HT-29 (cell line): ENCODE results near the gene EYA3. TPM values are rescaled to one million over a fixed set of nuclear protein-coding genes. Genes with fewer than 3 reads are reported as not detected.
A peak's percentile ranks its signal among the peaks of the same experiment; 100 is the strongest.

Experiments used
- DNase-seq: peaks from one replicate; pipeline ENCODE4 v3.0.0-alpha.2; 2015; ENCODE audit warnings: low spot score
- small RNA-seq: library from RNA; depleted of rRNA; stranded (forward); fragments of <200 nt; gene quantifications from one replicate; pipeline ENCODE3, GENCODE V24; 2014
- total RNA-seq: library from RNA; depleted of rRNA; stranded (reverse); fragments of >200 nt; shearing (Covaris generic); gene quantifications from 2 replicates; pipeline ENCODE4 v1.2.3, GENCODE V29; 2014; rRNA removed

The EYA3 gene
- total RNA-seq, 1 experiment from 2014 or later: 4.4 TPM

DNA sequence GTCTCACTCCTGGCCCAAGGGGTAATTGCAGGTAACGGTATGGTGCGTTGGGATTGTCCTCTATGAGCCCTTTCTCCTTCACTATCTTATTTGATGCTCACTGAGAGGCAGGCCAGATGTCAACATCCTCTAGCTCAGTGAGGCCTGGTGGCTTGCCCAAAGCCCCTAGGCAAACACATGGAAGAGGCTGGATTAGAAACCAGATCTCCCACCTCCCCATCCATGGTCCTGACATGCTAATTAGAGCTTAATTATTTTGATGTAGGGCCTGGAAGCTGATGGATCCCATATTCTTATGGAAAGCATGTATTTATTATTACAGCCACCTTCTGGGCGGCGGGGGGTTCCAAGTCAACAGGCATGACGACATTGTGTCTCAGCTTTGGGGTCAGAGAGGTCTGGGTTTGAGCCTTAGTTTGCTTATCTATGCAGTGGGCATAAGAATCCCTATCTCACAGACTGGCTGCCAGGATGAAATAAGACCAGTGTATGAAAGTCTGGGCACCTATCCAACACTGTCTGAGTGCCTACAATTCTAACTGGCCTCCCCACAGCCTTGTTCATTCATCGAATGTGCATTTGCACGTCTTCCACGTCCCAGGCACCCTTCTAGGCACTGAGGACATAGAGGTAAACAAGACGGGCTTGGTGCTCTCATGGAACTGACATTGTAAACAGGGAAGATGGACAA lies 147.4 kb downstream of the EYA3 start:
- no peak for DNase-seq

GRCh38 chr1:27940297-27940696 lies 148.1 kb downstream of the EYA3 start:
- DNase-seq: peak; percentile 49

- no peak for DNase-seq
Measured at GRCh38 chr1:27938488-27938887, 149.9 kb downstream of the EYA3 start.

DNA sequence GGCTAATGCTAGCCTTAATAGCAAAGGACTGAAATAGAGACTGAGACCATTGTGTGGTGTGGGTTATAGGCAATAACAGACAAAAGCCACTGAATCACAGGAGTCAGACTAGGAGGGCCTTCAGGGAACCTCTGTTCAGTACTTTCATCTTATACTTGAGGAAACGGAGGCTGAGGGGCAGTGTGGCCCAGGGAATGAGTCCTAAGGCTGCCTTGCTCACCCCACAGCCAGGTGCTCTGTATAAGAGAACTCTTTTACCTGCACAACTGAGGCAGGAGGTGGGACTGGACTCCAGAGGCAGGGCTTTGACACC lies 150.9 kb downstream of the EYA3 start:
- DNase-seq: no peak

DNA sequence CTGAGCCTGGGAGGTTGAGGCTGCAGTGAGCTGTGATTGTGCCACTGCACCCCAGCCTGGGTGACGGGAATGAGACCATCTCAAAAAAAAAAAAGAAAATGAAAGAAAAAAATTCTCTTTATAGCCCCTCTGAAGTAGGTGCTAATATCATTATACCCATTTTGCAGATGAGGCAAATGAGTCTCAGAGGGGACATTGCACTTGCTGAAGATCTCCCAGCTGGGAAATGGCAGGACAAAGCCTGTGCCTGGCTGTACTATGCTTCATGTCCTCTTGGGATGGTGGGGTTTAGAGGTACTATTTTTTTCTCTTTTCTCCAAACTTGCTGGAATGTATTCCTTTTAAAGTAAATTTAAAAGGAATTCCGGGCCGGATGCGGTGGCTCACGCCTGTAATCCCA lies 152.0 kb downstream of the EYA3 start:
- no peak for DNase-seq

DNA sequence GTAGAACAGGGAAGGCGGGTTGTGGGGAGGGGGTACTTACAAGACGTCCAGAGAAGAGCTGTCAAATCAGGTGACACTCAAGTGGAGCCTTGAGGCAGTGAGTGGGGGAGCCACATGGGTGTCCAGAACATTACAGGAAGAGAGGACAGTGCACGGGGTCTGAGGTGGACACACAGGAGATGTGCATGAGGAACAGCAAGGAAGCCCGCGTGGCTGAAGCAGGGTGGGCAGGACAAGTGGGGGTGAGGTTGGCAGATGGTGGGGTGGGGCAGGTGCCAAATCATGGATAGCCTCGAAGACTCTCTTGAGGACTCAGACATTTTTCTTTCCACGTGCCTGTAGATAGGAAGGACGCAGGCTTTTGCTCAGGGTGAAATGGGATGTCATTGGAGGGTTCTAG lies 152.7 kb downstream of the EYA3 start:
- DNase-seq: no peak

DNA sequence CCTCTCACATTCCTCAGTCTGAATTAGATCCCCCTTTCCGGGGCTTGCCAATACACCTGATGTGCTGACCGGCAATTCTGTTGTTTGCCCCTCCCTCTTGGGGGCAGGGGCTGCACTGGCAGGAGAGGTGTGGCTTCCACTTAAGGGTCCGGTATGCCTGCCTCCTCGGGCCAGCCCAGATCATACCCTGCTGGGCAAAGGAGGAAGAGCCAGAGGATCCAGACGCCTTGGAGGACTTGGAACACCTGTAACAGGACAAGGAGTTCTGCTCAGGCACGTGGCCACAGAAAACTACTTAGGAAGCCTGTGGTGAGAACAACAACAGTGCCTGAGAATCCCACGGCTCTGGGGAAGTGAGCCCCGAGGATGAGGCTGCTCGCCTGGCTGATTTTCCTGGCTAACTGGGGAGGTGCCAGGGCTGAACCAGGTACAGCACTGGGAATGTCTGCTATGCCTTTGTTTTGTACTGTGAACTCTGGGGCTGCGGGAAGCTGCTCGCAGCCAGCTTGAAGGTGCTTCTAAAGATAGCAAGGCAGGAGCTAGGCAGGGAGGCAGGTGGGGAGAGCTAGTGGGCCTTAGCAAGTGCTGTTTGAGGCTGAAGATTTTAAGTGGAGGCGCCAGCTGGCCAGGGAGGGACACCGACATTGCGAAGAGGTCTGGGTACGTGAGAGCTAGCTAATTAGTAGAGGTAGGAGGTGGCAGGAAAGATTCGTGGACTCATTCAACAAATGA lies 153.4 kb downstream of the EYA3 start, which contains the start of gene SMPDL3B:
SMPDL3B (plus strand) TSS at position 183 of the 732 bp plus-strand sequence; CDS start at position 367, 184 bp downstream.
- peak; percentile 84 for DNase-seq

GRCh38 chr1:27931759-27932158 lies 156.7 kb downstream of the EYA3 start:
- DNase-seq: no peak

DNA sequence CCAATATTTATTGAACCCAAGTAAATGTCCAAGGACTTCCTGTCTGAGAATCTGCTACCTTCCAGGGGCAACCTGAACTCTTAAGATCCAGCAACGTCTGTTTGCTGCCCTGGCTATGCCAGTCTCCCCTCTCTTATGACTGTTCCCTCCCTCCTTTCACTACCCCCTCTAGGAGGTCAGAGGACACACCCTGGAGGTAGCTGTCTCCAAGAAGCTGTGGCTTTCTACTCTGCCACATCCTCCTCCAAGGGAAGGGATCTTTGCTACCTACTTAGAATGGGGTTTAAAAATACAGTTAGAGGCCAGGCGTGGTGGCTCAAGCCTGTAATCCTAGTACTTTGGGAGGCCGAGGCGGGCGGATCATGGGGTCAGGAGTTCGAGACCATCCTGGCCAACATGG lies 157.2 kb downstream of the EYA3 start:
- no peak for DNase-seq

DNA sequence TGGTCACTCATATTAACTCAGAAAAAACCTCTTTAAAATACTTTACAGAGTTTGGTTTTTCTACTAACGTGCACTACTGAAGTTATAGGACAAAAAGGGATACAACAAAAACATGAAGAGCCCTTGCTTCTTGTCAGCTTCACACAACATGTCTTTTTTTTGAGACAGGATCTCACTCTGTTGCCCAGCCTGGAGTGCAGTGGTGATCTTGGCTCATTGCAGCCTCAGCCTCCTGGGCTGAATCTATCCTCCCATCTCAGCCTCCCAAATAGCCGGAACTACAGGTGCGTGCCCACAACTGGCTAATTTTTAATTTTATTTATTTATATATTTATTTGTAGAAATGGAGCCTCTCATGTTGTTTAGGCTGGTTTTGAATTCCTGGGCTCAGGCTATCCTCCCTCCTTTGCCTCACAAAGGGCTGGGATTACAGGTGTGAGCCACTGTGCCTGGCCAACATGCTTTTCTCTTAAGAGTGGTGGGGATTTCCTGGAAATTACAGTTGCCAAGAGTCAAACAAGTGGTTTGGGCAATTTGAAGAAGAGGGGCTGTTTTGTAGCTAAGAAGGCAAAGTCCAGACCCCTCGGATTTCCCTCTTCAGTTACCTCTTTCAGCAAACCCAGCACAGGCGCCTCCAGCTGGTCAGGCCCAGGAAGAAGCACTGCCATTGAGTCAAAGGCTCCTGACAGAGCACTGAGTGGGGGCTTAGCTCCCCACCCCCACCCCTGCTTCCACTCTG lies 160.0 kb downstream of the EYA3 start:
- no peak for DNase-seq

- DNase-seq: no peak
Measured at GRCh38 chr1:27922272-27922671, 166.1 kb downstream of the EYA3 start.

Small RNA genes within 50 kb of the gene (small RNA-seq; reads per million reads assigned to genes)
- not detected for gene RN7SL559P

Other genes with a start within 250 kb of the EYA3 start
- 0.28 TPM in 1 of 2 replicates, not detected in the other for gene THEMIS2, start 216.1 kb downstream of the EYA3 start, total RNA-seq
- gene RPA2, start 174.0 kb downstream of the EYA3 start, total RNA-seq: 53.5 and 57.5 TPM in 2 replicates
- gene SMPDL3B, start 153.6 kb downstream of the EYA3 start, total RNA-seq: 16.2 and 18.2 TPM in 2 replicates
- 3.1 and 3.3 TPM in 2 replicates for gene XKR8, start 128.6 kb downstream of the EYA3 start, total RNA-seq
- 0.52 and 0.56 TPM in 2 replicates for gene PTAFR, start 88.1 kb upstream of the EYA3 start, total RNA-seq
- gene DNAJC8, start 144.4 kb upstream of the EYA3 start, total RNA-seq: 29.3 and 31.7 TPM in 2 replicates
- gene ATP5IF1, start 147.5 kb upstream of the EYA3 start, total RNA-seq: 542 and 583 TPM in 2 replicates
- 15.1 and 19.3 TPM in 2 replicates for gene SESN2, start 170.9 kb upstream of the EYA3 start, total RNA-seq
- 9.6 TPM in 2 replicates for gene MED18, start 240.4 kb upstream of the EYA3 start, total RNA-seq